ENCODE results near the gene KLHDC7B.

The KLHDC7B gene

GRCh38 chr22:50581950-50582492 lies 36.3 kb downstream of the KLHDC7B start:
- TF ChIP-seq CTCF (IDR thresholded peaks at IDR 0.05) = no peak
- Histone ChIP-seq H3K27ac (peak overlapping the region; percentile 86 to 97), H3K4me3 (peak overlapping the region; percentile 91)
- no peak for DNase-seq (ENCODE audit: low spot score)

- no peak for TF ChIP-seq CTCF (IDR thresholded peaks at IDR 0.05)
- peak; percentile 99 for DNase-seq (ENCODE audit: low spot score)
- peak within 1 kb of the TSS; percentile 86 to 97 for H3K27ac ChIP-seq
- H3K4me3 ChIP-seq = peak within 1 kb of the TSS; percentile 91
Measured at GRCh38 chr22:50582493-50583293, 37.0 kb downstream of the KLHDC7B start, which contains the start of gene CHKB. CHKB (minus strand) TSS chr22:50582849; CDS start chr22:50582781, 68 bp downstream.

GRCh38 chr22:50583294-50583861 lies 37.7 kb downstream of the KLHDC7B start:
- Histone ChIP-seq H3K4me3 (peak overlapping the region; percentile 91), H3K27ac (peak overlapping the region; percentile 86 to 97)
- no peak for TF ChIP-seq CTCF (IDR thresholded peaks at IDR 0.05)
- DNase-seq (ENCODE audit: low spot score) = no peak

- DNase-seq (ENCODE audit: low spot score) = no peak
- TF ChIP-seq CTCF (IDR thresholded peaks at IDR 0.05) = no peak
- H3K4me3 ChIP-seq = peak overlapping the region; percentile 91
- H3K27ac ChIP-seq = no peak overlapping the region
Measured at GRCh38 chr22:50584106-50585096, 38.7 kb downstream of the KLHDC7B start.

- no peak for DNase-seq (ENCODE audit: low spot score)
- no peak overlapping the region for H3K4me3 ChIP-seq
Measured at GRCh38 chr22:50585238-50585637, 39.5 kb downstream of the KLHDC7B start.

More at GRCh38 chr22:50585238-50585637, 39.5 kb downstream of the KLHDC7B start:
- H3K27ac ChIP-seq = no peak overlapping the region
- TF ChIP-seq CTCF (IDR thresholded peaks at IDR 0.05) = no peak

All from coronary artery (tissue), 2 donors.